ENCODE data around the gene KCNT2. TPM values are rescaled to one million over a fixed set of nuclear protein-coding genes. Genes with fewer than 3 reads are reported as not detected.

KCNT2 gene
- total RNA-seq, 1 experiment from 2014 or later = 0.41 TPM

- no TSS peak for BruUV-seq (replicated peaks)
- POLR2A ChIA-PET = no interaction called here
- in situ Hi-C loops (cut with HindIII; ENCODE audit: low pct_unique_long_range_greater_than_20kb, low sequenced_read_pairs) = no loop called here
- no peak for DNase-seq (ENCODE audit: low read depth, low spot score)
- no peaks in the 10 kb centered on the region for H3K27me3 ChIP-seq (ENCODE audit: control insufficient read depth, insufficient read depth, low read length)
- H3K4me1 ChIP-seq (ENCODE audit: control insufficient read depth, insufficient read depth, low read length) = no peaks in the 10 kb centered on the region
- H3K9me3 ChIP-seq (ENCODE audit: control insufficient read depth, insufficient read depth, low read depth, low read length) = no peaks in the 10 kb centered on the region
- no peak overlapping the region for H3K4me3 ChIP-seq (ENCODE audit: low read depth in 2 of 2, low read length in 2 of 2)
- intact Hi-C loops (cut with micrococcal nuclease; ENCODE audit: unreplicated experiment) = no loop called here
- no peaks in the 10 kb centered on the region for H3K36me3 ChIP-seq (ENCODE audit: control insufficient read depth, insufficient read depth, low read length)
- ATAC-seq = no peak
- no peak for TF ChIP-seq REST (IDR thresholded peaks at IDR 0.05; ENCODE audit: insufficient read depth in 1 of 2, low read depth in 2 of 2, low read length in 1 of 2)
- no peak for TF ChIP-seq POLR2AphosphoS5 (IDR thresholded peaks at IDR 0.05; ENCODE audit: low read depth, low read length)
- TF ChIP-seq SIN3A (IDR thresholded peaks at IDR 0.05; ENCODE audit: borderline replicate concordance, insufficient read depth, low read depth, low read length) = no peak
- TF ChIP-seq CTCF (IDR thresholded peaks at IDR 0.05) = no peak
- no peak for TF ChIP-seq TCF7L2 (IDR thresholded peaks at IDR 0.05; ENCODE audit: low read depth, low read length)
- no peak overlapping the region for H3K27ac ChIP-seq (ENCODE audit: low read length)
- CTCF ChIA-PET = no interaction called here
Observed at GRCh38 chr1:196366817-196367495, 241.3 kb downstream of the KCNT2 start.

GRCh38 chr1:196361112-196361714 lies 247.0 kb downstream of the KCNT2 start:
- Histone ChIP-seq H3K36me3 (ENCODE audit: control insufficient read depth, insufficient read depth, low read length) (no peaks in the 10 kb centered on the region), H3K4me3 (ENCODE audit: low read depth in 2 of 2, low read length in 2 of 2) (no peak overlapping the region), H3K27me3 (ENCODE audit: control insufficient read depth, insufficient read depth, low read length) (no peaks in the 10 kb centered on the region), H3K9me3 (ENCODE audit: control insufficient read depth, insufficient read depth, low read depth, low read length) (no peaks in the 10 kb centered on the region), H3K27ac (ENCODE audit: low read length) (no peak overlapping the region), H3K4me1 (ENCODE audit: control insufficient read depth, insufficient read depth, low read length) (no peaks in the 10 kb centered on the region)
- TF ChIP-seq CTCF (IDR thresholded peaks at IDR 0.05) = no peak
- no peak for TF ChIP-seq REST (IDR thresholded peaks at IDR 0.05; ENCODE audit: insufficient read depth in 1 of 2, low read depth in 2 of 2, low read length in 1 of 2)
- no peak for TF ChIP-seq SIN3A (IDR thresholded peaks at IDR 0.05; ENCODE audit: borderline replicate concordance, insufficient read depth, low read depth, low read length)
- no peak for TF ChIP-seq TCF7L2 (IDR thresholded peaks at IDR 0.05; ENCODE audit: low read depth, low read length)
- TF ChIP-seq POLR2AphosphoS5 (IDR thresholded peaks at IDR 0.05; ENCODE audit: low read depth, low read length) = no peak
- intact Hi-C loops (cut with micrococcal nuclease; ENCODE audit: unreplicated experiment) = no loop called here
- DNase-seq (ENCODE audit: low read depth, low spot score) (no peak), ATAC-seq (no peak)
- no TSS peak for BruUV-seq (replicated peaks)
- in situ Hi-C loops (cut with HindIII; ENCODE audit: low pct_unique_long_range_greater_than_20kb, low sequenced_read_pairs) = no loop called here
- POLR2A ChIA-PET = no interaction called here
- CTCF ChIA-PET = no interaction called here
